SK-MEL-5 (cell line): ENCODE measurements around the gene RAI1. TPM values are rescaled to one million over a fixed set of nuclear protein-coding genes. Genes with fewer than 3 reads are reported as not detected.

Experiments used
- DNase-seq: peaks from one replicate; pipeline ENCODE4 v3.0.0-alpha.2; 2016; ENCODE audit warnings: low read depth, low spot score
- in situ Hi-C: cut with HindIII; loops from 2 replicates; pipeline ENCODE4 v1.10.0; 2016; ENCODE audit warnings: low sequenced_read_pairs, high pct_unique_total_duplicates, low pct_unique_long_range_greater_than_20kb
- total RNA-seq: library from RNA; depleted of rRNA; stranded (reverse); fragments of >200 nt; shearing (Covaris generic); gene quantifications from 2 replicates; pipeline ENCODE4 v1.2.3, GENCODE V29; 2014

The RAI1 gene
- total RNA-seq, 1 experiment from 2014 or later: 9.4 TPM

DNA sequence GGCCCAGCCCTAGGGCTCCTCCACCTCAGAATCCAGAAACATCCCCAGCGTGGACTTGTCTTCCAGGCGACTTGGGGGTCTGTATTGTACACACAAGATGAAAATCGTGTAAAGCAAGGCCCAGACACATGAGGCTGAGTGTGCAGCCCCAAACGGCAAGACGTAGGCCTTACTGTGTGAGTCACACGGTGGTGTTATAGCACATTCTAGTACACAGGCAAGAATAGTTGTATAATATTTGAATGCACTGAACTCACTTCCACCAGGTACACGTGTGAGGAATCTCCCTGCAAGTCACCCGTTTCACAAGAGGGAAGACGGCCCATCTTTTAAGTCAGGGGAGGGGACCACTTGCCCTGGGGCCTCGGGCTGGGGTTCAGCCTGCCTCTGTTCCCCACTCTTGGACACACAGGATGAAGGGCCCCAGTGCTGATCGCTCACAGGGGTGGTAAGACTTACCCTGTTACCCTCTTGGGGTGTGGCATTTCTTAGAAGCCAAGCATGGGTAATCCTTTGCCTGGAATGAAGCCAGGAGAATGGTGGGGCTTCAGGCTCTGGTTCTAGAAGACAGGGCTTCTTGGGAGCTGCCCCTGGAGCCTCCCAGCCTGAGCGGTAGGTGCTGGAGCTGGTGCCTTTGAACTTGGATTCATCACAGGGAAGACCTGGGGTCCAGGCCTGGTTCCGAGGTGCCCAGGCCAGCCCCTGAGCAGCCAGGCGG is 84.3 kb downstream of the RAI1 start:
- in situ Hi-C loops: no loop called here
- DNase-seq: no peak

GRCh38 chr17:17766077-17766743 is 85.0 kb downstream of the RAI1 start:
- in situ Hi-C loops: no loop called here
- no peak for DNase-seq

- in situ Hi-C loops: no loop called here
- DNase-seq: no peak
Measured at GRCh38 chr17:17766744-17767120, 85.5 kb downstream of the RAI1 start.

GRCh38 chr17:17767154-17767869 is 86.1 kb downstream of the RAI1 start:
- DNase-seq: no peak
- in situ Hi-C loops: no loop called here

DNA sequence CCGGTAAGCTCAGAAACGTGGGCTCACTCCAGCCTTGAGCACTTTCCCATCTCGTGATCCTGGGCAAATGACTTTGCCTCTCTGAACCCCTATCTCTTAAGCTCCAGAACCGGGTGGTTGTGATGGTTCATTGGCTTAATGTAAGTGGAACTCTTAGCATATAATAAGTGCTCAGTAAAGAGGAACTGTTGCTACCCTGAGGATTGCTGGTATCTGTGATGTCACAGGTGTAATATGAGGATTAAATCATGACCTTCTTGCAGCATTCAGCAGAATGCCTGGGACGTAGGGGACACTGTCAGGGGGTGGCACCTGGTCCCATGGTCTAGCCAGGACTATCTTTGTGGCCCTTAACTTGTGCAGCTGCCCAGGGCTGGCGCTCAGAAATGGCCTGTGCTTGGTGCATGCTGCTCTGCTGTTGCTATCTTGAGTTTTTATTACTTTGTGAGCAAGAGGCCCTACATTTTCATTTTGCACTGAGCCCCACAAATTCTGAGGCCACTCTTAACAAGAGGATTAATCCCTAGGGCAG is 86.7 kb downstream of the RAI1 start:
- DNase-seq: no peak
- in situ Hi-C loops: no loop called here

DNA sequence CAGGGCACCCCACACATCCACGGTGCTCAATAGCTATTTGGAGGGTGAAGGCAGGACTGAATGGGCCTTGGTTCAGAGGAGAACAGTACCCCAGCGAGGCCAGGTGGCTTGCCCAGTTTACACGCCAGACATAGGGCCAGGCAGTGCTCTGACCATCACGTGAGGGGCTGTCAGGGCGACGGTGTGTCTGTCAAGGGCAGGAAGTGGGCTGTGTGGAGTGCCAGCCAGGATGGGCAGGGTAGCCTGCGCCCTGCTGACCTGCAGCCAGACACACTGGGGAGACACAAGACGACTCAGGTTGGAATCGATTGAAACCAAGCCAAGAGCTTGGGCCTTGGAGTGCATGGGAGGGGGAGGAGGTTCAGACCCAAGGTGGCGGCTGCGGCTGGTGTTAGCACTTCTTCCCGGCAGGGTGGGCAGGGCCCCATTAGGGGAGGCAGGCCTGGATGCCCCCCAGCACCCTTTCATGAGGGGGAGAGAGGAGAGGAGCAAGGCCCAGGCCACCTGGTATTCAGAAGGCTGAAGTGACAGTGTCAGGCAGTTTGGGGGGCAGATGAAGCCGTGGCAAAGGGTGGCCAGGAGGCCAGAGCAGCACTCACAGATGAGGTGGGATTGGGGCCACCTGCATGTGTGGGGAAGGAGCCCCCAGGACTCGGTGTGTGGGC is 87.3 kb downstream of the RAI1 start:
- DNase-seq: no peak
- in situ Hi-C loops: no loop called here

DNA sequence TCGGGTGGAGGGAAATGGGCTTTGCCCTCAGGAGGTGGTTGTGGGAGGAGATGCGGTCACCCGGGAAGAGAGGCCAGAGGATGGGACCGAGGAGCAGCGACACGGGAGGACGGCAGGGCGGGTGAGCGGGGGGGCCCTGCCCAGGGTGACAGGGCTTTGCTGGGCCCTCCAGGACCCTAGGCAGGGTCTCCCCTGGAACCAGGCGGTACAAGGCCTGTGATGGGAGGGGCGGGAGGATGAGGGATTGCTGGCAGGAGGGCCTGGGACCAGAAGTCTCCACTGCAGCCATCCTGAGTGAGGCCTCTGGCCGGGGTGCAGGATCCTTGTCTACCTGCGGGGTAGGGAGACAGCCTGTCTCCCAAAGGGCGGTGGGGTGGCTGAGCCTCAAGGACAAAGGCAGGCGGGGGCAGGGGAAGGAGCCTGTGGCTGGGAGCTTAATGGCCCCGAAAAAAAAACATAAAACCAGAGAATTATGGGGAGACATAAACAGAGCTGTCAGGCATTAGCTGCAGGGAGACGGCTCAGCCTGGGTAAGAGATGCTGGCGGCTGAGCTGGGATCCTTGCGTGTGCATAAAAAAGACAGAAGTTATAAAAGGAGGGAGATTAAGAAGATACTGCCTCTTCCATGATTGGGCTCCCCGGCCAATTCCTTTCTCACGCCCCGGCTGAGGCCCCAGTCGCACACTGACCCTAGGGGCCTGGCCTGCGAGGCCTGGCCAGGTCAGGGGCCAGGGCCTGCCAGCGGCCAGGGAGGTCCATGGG is 88.8 kb downstream of the RAI1 start:
- in situ Hi-C loops: no loop called here
- no peak for DNase-seq

DNA sequence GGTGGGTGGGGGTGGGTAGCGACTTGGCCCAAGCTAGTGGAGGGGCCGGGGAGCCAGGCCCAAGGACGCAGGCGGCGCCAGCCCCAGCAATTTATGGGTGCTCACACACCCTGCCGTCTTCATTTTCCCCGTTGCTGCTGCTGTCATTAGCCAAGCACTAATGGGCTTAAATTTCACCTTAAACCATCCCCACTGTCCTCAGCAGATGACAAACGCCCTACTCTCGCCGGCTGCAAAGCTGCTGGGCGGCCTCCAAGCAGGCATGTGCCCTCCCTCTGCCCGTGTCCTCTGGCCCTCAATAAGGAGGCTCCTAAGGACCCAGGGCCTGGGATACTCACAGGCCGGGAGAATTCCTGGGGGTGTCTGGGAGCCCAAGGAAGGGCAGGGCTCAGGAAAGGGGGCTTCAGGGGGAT is 89.4 kb downstream of the RAI1 start:
- no peak for DNase-seq
- in situ Hi-C loops: no loop called here

DNA sequence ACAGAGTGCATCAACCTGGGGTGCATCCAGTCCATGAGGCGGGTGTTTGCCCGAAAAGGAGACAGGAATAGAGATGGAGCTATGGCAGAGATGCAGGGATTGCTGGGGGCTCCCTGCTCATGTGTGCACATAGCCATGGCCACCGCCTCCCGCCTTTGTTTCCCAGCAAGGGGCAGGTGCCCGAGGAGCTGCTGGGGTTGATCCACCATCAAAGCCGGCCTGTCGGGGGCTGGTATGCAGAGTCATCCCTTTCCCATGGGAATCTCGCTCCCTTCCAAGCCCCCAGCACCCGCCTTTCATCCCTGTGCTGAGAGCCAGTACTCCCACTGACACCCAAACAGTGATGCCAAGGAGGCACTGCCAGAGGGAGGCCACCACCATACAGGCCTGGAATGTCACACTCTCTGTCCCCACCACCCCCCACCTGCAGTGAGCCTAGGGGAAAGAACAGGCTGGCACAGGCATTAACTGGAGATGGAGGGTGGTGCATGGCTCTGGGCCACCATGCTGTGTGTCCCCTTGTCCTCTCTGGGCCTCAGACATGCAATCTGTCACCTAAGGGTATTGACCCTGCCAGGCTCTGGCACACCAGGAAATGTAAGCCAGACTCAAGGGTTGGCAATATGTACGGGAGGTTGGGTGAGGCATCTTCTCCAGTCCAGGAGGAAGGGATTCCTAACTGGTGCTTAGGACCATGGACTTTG is 90.4 kb downstream of the RAI1 start:
- in situ Hi-C loops: no loop called here
- DNase-seq: no peak

DNA sequence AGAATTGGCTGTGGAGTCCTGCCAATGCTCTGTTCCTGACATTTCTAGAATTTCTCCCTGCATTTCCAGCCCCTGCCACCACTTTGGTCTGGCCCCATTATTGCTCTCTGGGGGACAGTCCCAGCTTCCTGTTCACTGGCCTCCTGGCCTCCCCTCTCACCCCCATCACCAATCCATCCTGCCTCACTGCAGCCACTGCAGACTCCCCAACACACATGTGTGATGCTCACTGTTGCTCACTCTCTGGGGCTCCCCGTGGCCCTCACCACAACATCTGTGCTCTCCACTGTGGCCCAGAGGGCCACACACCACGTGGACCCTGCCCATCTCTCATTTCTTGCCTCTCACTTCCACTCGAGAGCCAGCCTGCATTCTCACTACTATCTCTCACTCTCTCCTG is 91.0 kb downstream of the RAI1 start:
- no peak for DNase-seq
- in situ Hi-C loops: no loop called here

GRCh38 chr17:17774009-17774881 is 93.0 kb downstream of the RAI1 start:
- peak; percentile 34 for DNase-seq
- in situ Hi-C loops: no loop called here

- in situ Hi-C loops: no loop called here
- DNase-seq: no peak
Measured at GRCh38 chr17:17776889-17777288, 95.6 kb downstream of the RAI1 start.

DNA sequence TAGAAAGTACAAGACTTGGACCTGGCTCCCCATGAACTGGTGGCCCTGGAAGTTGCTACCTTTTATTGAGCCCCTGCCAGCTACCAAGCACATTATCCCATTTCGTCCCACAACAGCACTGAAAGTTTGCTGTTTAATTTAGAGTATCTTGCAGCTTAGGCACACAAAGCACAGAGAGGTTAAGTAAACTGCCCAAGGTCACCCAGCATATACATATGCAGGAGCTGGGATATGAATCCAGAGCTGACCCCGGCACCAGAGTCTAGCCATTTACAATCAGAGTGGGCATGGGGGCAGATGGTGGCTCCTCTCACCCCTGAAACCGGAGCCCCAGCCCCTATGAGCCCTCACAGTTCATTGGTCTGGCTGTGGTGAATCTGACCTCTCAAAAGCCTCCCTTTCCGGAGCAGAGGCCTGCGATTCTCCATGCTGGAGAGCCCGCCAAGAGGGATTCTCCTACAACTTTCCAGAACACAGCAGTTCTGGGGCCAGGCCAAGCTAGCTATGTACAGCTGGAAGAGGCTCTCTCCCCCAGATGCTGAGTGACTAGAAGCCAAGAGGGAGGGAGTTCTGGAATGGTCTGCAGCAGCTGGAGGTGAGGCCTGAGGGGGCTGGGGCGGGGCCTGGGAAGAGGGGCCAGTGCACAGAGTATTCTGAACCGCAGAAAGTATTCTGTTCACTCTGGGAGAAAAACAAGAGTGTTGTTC is 97.2 kb downstream of the RAI1 start:
- in situ Hi-C loops: no loop called here
- no peak for DNase-seq

DNA sequence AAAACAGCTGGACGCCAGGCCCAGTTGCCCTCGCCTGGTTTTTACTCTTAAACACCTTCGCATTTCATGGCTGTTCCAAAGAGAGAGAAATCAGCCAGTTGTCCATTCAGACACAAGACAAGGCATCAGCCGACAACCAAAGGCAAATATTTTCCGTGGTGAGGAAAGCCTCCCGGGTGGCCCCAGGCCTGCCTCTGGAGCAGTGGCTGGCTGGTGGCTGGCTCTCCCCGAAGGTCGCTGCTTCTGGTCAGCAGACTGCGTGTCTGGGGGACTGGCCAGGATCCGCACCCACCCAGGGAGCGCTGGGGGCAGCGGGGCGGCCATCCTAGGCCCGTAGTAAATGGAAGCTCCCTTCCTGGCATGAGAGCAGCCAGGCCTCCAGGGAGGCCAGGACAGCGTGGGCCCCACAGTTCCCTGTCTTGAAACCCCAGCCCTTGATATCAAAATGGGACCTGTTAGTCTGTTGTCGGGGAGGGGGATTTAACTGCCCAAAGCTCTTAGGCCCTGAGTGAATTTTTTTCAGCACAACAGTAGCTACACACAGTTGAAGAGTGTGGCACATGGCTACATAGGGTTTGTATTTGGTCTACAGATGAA is 97.9 kb downstream of the RAI1 start:
- no peak for DNase-seq
- in situ Hi-C loops: no loop called here

- no peak for DNase-seq
- in situ Hi-C loops: no loop called here
Measured at GRCh38 chr17:17780922-17781590, 99.8 kb downstream of the RAI1 start.
